Mesendoderm (in vitro differentiated cells): ENCODE measurements around the gene PIP5K1A.

Experiments
- DNase-seq: peaks from one replicate; pipeline ENCODE4 v3.0.0; 2013
- H2AK5ac ChIP-seq: 2 replicates; pipeline ENCODE4 v1.6.1; 2013; ENCODE audit warnings: low read length, inconsistent platforms
- H2BK120ac ChIP-seq: 2 replicates; pipeline ENCODE4 v1.6.1; 2013; ENCODE audit warnings: low read depth, mild to moderate bottlenecking, low read length, moderate library complexity, mixed read lengths
- H2BK15ac ChIP-seq: replicated peaks from 2 replicates; pipeline ENCODE4 v1.6.1; 2013; ENCODE audit warnings: low read depth, mild to moderate bottlenecking, moderate library complexity
- H2BK5ac ChIP-seq: 2 replicates; pipeline ENCODE4 v1.6.1; 2013; ENCODE audit warnings: low read length, inconsistent platforms
- H3K18ac ChIP-seq: 2 replicates; pipeline ENCODE4 v1.6.1; 2013; ENCODE audit warnings: mild to moderate bottlenecking, low read length, mixed read lengths
- H3K23ac ChIP-seq: one replicate; pipeline ENCODE4 v1.6.1; 2013; ENCODE audit warnings: low read length
- H3K27ac ChIP-seq: 2 replicates; pipeline ENCODE4 v1.5.1; 2013; ENCODE audit warnings: low read depth, mild to moderate bottlenecking, inconsistent platforms, low read length, moderate library complexity
- H3K27me3 ChIP-seq: 2 replicates; pipeline ENCODE4 v1.6.1; 2013; ENCODE audit warnings: low read length, control low read depth, mild to moderate bottlenecking, inconsistent platforms; ENCODE audit not compliant: insufficient read depth, poor library complexity
- H3K36me3 ChIP-seq: 2 replicates; pipeline ENCODE4 v1.6.1; 2013; ENCODE audit warnings: low read length, inconsistent platforms; ENCODE audit not compliant: control insufficient read depth, insufficient read depth
- H3K4ac ChIP-seq: one replicate; pipeline ENCODE4 v1.6.1; 2013; ENCODE audit warnings: low read depth, mild to moderate bottlenecking, low read length, moderate library complexity
- H3K4me1 ChIP-seq: 2 replicates; pipeline ENCODE4 v1.6.1; 2013; ENCODE audit warnings: low read depth, low read length, inconsistent platforms; ENCODE audit not compliant: control insufficient read depth
- H3K4me2 ChIP-seq: 2 replicates; pipeline ENCODE4 v1.6.1; 2013; ENCODE audit warnings: low read length
- H3K4me3 ChIP-seq: 2 replicates; pipeline ENCODE4 v1.5.1; 2013; ENCODE audit warnings: mild to moderate bottlenecking, low read length
- H3K56ac ChIP-seq: one replicate; pipeline ENCODE4 v1.6.1; 2013; ENCODE audit warnings: low read length
- H3K79me1 ChIP-seq: 2 replicates; pipeline ENCODE4 v1.6.1; 2013; ENCODE audit warnings: low read length, inconsistent platforms
- H3K79me2 ChIP-seq: 2 replicates; pipeline ENCODE4 v1.6.1; 2013; ENCODE audit warnings: mild to moderate bottlenecking, low read length; ENCODE audit not compliant: control insufficient read depth, insufficient read depth
- H3K9ac ChIP-seq: 2 replicates; pipeline ENCODE4 v1.6.1; 2013; ENCODE audit warnings: low read length, inconsistent platforms
- H4K5ac ChIP-seq: one replicate; pipeline ENCODE4 v1.6.1; 2013; ENCODE audit warnings: low read length
- H4K8ac ChIP-seq: one replicate; pipeline ENCODE4 v1.6.1; 2013; ENCODE audit warnings: low read depth, mild to moderate bottlenecking, control low read depth, low read length, moderate library complexity
- WGBS: extraction: QIAGEN DNeasy Blood & Tissue Kit; methylation state at CpG from one replicate; pipeline ENCODE4 v1.1.7; 2013; ENCODE audit warnings: low lambda C conversion rate, missing lambda C conversion rate; ENCODE audit not compliant: insufficient coverage; ENCODE audit errors: extremely low coverage; 5-methylcytosine and 5-hydroxymethylcytosine counted together

The PIP5K1A gene

GRCh38 chr1:151265446-151266236, 67.3 kb downstream of the PIP5K1A start:
- no peak overlapping the region for H2BK120ac ChIP-seq
- peaks cover 2% of the 10 kb centered on the region for H3K79me1 ChIP-seq
- no peak overlapping the region for H4K5ac ChIP-seq
- no peak overlapping the region for H2BK5ac ChIP-seq
- H3K4me1 ChIP-seq = no peaks in the 10 kb centered on the region
- no peak overlapping the region for H3K56ac ChIP-seq
- H3K79me2 ChIP-seq = no peaks in the 10 kb centered on the region
- no CpG with 5 or more reads among the region's 14 CpGs for WGBS
- no peak for DNase-seq
- H4K8ac ChIP-seq = no peak overlapping the region
- H3K23ac ChIP-seq = no peak overlapping the region
- H2AK5ac ChIP-seq = no peak overlapping the region
- H3K4me2 ChIP-seq = no peak overlapping the region
- no peak overlapping the region for H3K9ac ChIP-seq
- H3K27me3 ChIP-seq = no peaks in the 10 kb centered on the region
- peaks cover 13% of the 10 kb centered on the region for H3K36me3 ChIP-seq
- H3K4me3 ChIP-seq = no peak overlapping the region
- no peak overlapping the region for H2BK15ac ChIP-seq
- no peak overlapping the region for H3K4ac ChIP-seq
- no peak overlapping the region for H3K27ac ChIP-seq
- H3K18ac ChIP-seq = no peak overlapping the region

- Histone ChIP-seq H3K4ac (no peak overlapping the region), H2BK15ac (no peak overlapping the region), H2AK5ac (no peak overlapping the region), H3K36me3 (peaks cover 13% of the 10 kb centered on the region), H3K4me1 (no peaks in the 10 kb centered on the region), H3K4me3 (no peak overlapping the region), H4K5ac (no peak overlapping the region), H3K79me2 (no peaks in the 10 kb centered on the region), H3K27ac (no peak overlapping the region), H3K23ac (no peak overlapping the region), H2BK120ac (no peak overlapping the region), H3K79me1 (peaks cover 2% of the 10 kb centered on the region), H3K4me2 (no peak overlapping the region), H3K56ac (no peak overlapping the region), H3K9ac (no peak overlapping the region), H2BK5ac (no peak overlapping the region), H3K18ac (no peak overlapping the region), H3K27me3 (no peaks in the 10 kb centered on the region), H4K8ac (no peak overlapping the region)
- no CpG with 5 or more reads among the region's 3 CpGs for WGBS
- DNase-seq = no peak
Observed at GRCh38 chr1:151266315-151266714, 68.0 kb downstream of the PIP5K1A start.

GRCh38 chr1:151266821-151267220, 68.5 kb downstream of the PIP5K1A start:
- no peak overlapping the region for H2BK5ac ChIP-seq
- H3K27ac ChIP-seq = no peak overlapping the region
- H3K79me2 ChIP-seq = no peaks in the 10 kb centered on the region
- DNase-seq = no peak
- H3K36me3 ChIP-seq = peaks cover 13% of the 10 kb centered on the region
- no peak overlapping the region for H3K4me2 ChIP-seq
- no peak overlapping the region for H4K8ac ChIP-seq
- H3K79me1 ChIP-seq = peaks cover 2% of the 10 kb centered on the region
- H2AK5ac ChIP-seq = no peak overlapping the region
- WGBS = no CpG with 5 or more reads among the region's 8 CpGs
- H3K4me3 ChIP-seq = no peak overlapping the region
- no peak overlapping the region for H2BK120ac ChIP-seq
- no peak overlapping the region for H3K23ac ChIP-seq
- H3K18ac ChIP-seq = no peak overlapping the region
- H3K4me1 ChIP-seq = no peaks in the 10 kb centered on the region
- no peaks in the 10 kb centered on the region for H3K27me3 ChIP-seq
- no peak overlapping the region for H3K9ac ChIP-seq
- H2BK15ac ChIP-seq = no peak overlapping the region
- no peak overlapping the region for H3K56ac ChIP-seq
- no peak overlapping the region for H4K5ac ChIP-seq
- H3K4ac ChIP-seq = no peak overlapping the region

GRCh38 chr1:151267760-151268159, 69.4 kb downstream of the PIP5K1A start:
- H4K8ac ChIP-seq = no peak overlapping the region
- no peak overlapping the region for H3K4me3 ChIP-seq
- H2BK15ac ChIP-seq = no peak overlapping the region
- no peak overlapping the region for H2BK120ac ChIP-seq
- no peak overlapping the region for H3K9ac ChIP-seq
- no peak overlapping the region for H2BK5ac ChIP-seq
- H3K4me2 ChIP-seq = no peak overlapping the region
- H3K79me2 ChIP-seq = no peaks in the 10 kb centered on the region
- H3K4ac ChIP-seq = no peak overlapping the region
- H4K5ac ChIP-seq = no peak overlapping the region
- H2AK5ac ChIP-seq = no peak overlapping the region
- H3K18ac ChIP-seq = no peak overlapping the region
- peaks cover 11% of the 10 kb centered on the region for H3K36me3 ChIP-seq
- H3K27me3 ChIP-seq = no peaks in the 10 kb centered on the region
- WGBS = no CpG with 5 or more reads among the region's 4 CpGs
- H3K79me1 ChIP-seq = no peaks in the 10 kb centered on the region
- no peak overlapping the region for H3K23ac ChIP-seq
- DNase-seq = no peak
- no peak overlapping the region for H3K56ac ChIP-seq
- H3K4me1 ChIP-seq = no peaks in the 10 kb centered on the region
- no peak overlapping the region for H3K27ac ChIP-seq

- no peak overlapping the region for H3K4me3 ChIP-seq
- H3K18ac ChIP-seq = no peak overlapping the region
- no peak overlapping the region for H3K4me2 ChIP-seq
- H3K79me2 ChIP-seq = no peaks in the 10 kb centered on the region
- no peak overlapping the region for H3K4ac ChIP-seq
- no CpG with 5 or more reads among the region's 3 CpGs for WGBS
- H3K23ac ChIP-seq = no peak overlapping the region
- no peak overlapping the region for H4K8ac ChIP-seq
- no peaks in the 10 kb centered on the region for H3K36me3 ChIP-seq
- no peak overlapping the region for H3K27ac ChIP-seq
- H3K27me3 ChIP-seq = no peaks in the 10 kb centered on the region
- H3K79me1 ChIP-seq = no peaks in the 10 kb centered on the region
- no peaks in the 10 kb centered on the region for H3K4me1 ChIP-seq
- no peak for DNase-seq
- H2BK120ac ChIP-seq = no peak overlapping the region
- no peak overlapping the region for H3K9ac ChIP-seq
- H4K5ac ChIP-seq = no peak overlapping the region
- H2BK5ac ChIP-seq = no peak overlapping the region
- H2AK5ac ChIP-seq = no peak overlapping the region
- H3K56ac ChIP-seq = no peak overlapping the region
- H2BK15ac ChIP-seq = no peak overlapping the region
Observed at GRCh38 chr1:151273924-151274466, 75.6 kb downstream of the PIP5K1A start.
